Measurements from ENCODE around the gene PET100. TPM values are rescaled to one million over a fixed set of nuclear protein-coding genes. Genes with fewer than 3 reads are reported as not detected.
A peak's percentile ranks its signal among the peaks of the same experiment; 100 is the strongest.

PET100 gene
- total RNA-seq, 1 donor, result 9.0 TPM

- H2AFZ ChIP-seq (ENCODE audit: low read length), result no peak overlapping the region
- no peak overlapping the region for H3K4me3 ChIP-seq (ENCODE audit: insufficient read depth, low read length)
- TF ChIP-seq CTCF (IDR thresholded peaks at IDR 0.05; ENCODE audit: extremely low read depth, low read depth, low read length), result no peak
- no peaks in the 10 kb centered on the region for H3K79me2 ChIP-seq (ENCODE audit: insufficient read depth, low read length)
- H3K4me1 ChIP-seq (ENCODE audit: insufficient read depth, low read length), result no peaks in the 10 kb centered on the region
- H3K4me2 ChIP-seq (ENCODE audit: insufficient read depth, low read length), result no peak overlapping the region
- H4K20me1 ChIP-seq (ENCODE audit: insufficient read depth, low read length), result peaks cover 5% of the 10 kb centered on the region
- no peaks in the 10 kb centered on the region for H3K9me3 ChIP-seq (ENCODE audit: low read depth, low read length)
- peak; percentile 81 for DNase-seq (ENCODE audit: insufficient read length, low spot score, missing footprints)
- no peaks in the 10 kb centered on the region for H3K36me3 ChIP-seq (ENCODE audit: insufficient read depth, low read length)
- H3K27me3 ChIP-seq (ENCODE audit: insufficient read depth, low read length), result no peaks in the 10 kb centered on the region
- H3K27ac ChIP-seq (ENCODE audit: low read depth, low read length), result no peak overlapping the region
Measured at GRCh38 chr19:7614859-7615741, 14.5 kb upstream of the PET100 start.

GRCh38 chr19:7617172-7617571, 12.4 kb upstream of the PET100 start:
- H3K4me3 ChIP-seq (ENCODE audit: insufficient read depth, low read length), result no peak overlapping the region
- no peak overlapping the region for H2AFZ ChIP-seq (ENCODE audit: low read length)
- H3K4me2 ChIP-seq (ENCODE audit: insufficient read depth, low read length), result no peak overlapping the region
- TF ChIP-seq CTCF (IDR thresholded peaks at IDR 0.05; ENCODE audit: extremely low read depth, low read depth, low read length), result no peak
- peaks cover 5% of the 10 kb centered on the region for H4K20me1 ChIP-seq (ENCODE audit: insufficient read depth, low read length)
- no peak for DNase-seq (ENCODE audit: insufficient read length, low spot score, missing footprints)
- no peaks in the 10 kb centered on the region for H3K27me3 ChIP-seq (ENCODE audit: insufficient read depth, low read length)
- no peaks in the 10 kb centered on the region for H3K4me1 ChIP-seq (ENCODE audit: insufficient read depth, low read length)
- H3K27ac ChIP-seq (ENCODE audit: low read depth, low read length), result no peak overlapping the region
- H3K9me3 ChIP-seq (ENCODE audit: low read depth, low read length), result no peaks in the 10 kb centered on the region
- H3K36me3 ChIP-seq (ENCODE audit: insufficient read depth, low read length), result peaks cover 9% of the 10 kb centered on the region
- no peaks in the 10 kb centered on the region for H3K79me2 ChIP-seq (ENCODE audit: insufficient read depth, low read length)

- Histone ChIP-seq H3K36me3 (ENCODE audit: insufficient read depth, low read length) (peaks cover 14% of the 10 kb centered on the region), H3K9me3 (ENCODE audit: low read depth, low read length) (no peaks in the 10 kb centered on the region), H2AFZ (ENCODE audit: low read length) (no peak overlapping the region), H3K4me3 (ENCODE audit: insufficient read depth, low read length) (no peak overlapping the region), H3K27ac (ENCODE audit: low read depth, low read length) (no peak overlapping the region), H3K79me2 (ENCODE audit: insufficient read depth, low read length) (no peaks in the 10 kb centered on the region), H3K4me1 (ENCODE audit: insufficient read depth, low read length) (no peaks in the 10 kb centered on the region), H3K4me2 (ENCODE audit: insufficient read depth, low read length) (no peak overlapping the region), H4K20me1 (ENCODE audit: insufficient read depth, low read length) (peaks cover 5% of the 10 kb centered on the region), H3K27me3 (ENCODE audit: insufficient read depth, low read length) (no peaks in the 10 kb centered on the region)
- no peak for TF ChIP-seq CTCF (IDR thresholded peaks at IDR 0.05; ENCODE audit: extremely low read depth, low read depth, low read length)
- DNase-seq (ENCODE audit: insufficient read length, low spot score, missing footprints), result no peak
Measured at GRCh38 chr19:7617735-7618134, 11.9 kb upstream of the PET100 start.

GRCh38 chr19:7618348-7618747, 11.2 kb upstream of the PET100 start:
- peaks cover 5% of the 10 kb centered on the region for H4K20me1 ChIP-seq (ENCODE audit: insufficient read depth, low read length)
- no peak for DNase-seq (ENCODE audit: insufficient read length, low spot score, missing footprints)
- no peaks in the 10 kb centered on the region for H3K27me3 ChIP-seq (ENCODE audit: insufficient read depth, low read length)

More at GRCh38 chr19:7618348-7618747, 11.2 kb upstream of the PET100 start:
- TF ChIP-seq CTCF (IDR thresholded peaks at IDR 0.05; ENCODE audit: extremely low read depth, low read depth, low read length), result no peak
- Histone ChIP-seq H3K9me3 (ENCODE audit: low read depth, low read length) (no peaks in the 10 kb centered on the region), H2AFZ (ENCODE audit: low read length) (no peak overlapping the region), H3K4me2 (ENCODE audit: insufficient read depth, low read length) (no peak overlapping the region), H3K4me1 (ENCODE audit: insufficient read depth, low read length) (no peaks in the 10 kb centered on the region), H3K36me3 (ENCODE audit: insufficient read depth, low read length) (peaks cover 19% of the 10 kb centered on the region), H3K79me2 (ENCODE audit: insufficient read depth, low read length) (no peaks in the 10 kb centered on the region), H3K4me3 (ENCODE audit: insufficient read depth, low read length) (no peak overlapping the region), H3K27ac (ENCODE audit: low read depth, low read length) (no peak overlapping the region)

All from osteoblast (primary cell).